Dendritic cell treated with granulocyte-macrophage colony-stimulating factor and Interleukin-4, amounts not matched to agents 40 ng/mL and 50 ng/mL, for 4 days (primary cell): ENCODE measurements around the gene STEAP1.
"Not testable (repeated sequence)": the region's sequence is repeated elsewhere in the genome, so short reads cannot be mapped to it uniquely, and the experiment has no call there.

Experiments used
- H3K27ac Mint-ChIP-seq: one replicate; pipeline ENCODE4 v1.8.0; 2022; ENCODE audit warnings: mild to moderate bottlenecking, mixed read lengths
- H3K27me3 Mint-ChIP-seq: one replicate; pipeline ENCODE4 v1.8.0; 2022; ENCODE audit warnings: mild to moderate bottlenecking, mixed read lengths
- H3K36me3 Mint-ChIP-seq: one replicate; pipeline ENCODE4 v1.8.0; 2022; ENCODE audit warnings: low read depth, mixed read lengths
- H3K4me1 Mint-ChIP-seq: one replicate; pipeline ENCODE4 v1.8.0; 2022; ENCODE audit warnings: low read depth, mixed read lengths
- H3K4me3 Mint-ChIP-seq: one replicate; pipeline ENCODE4 v1.8.0; 2022; ENCODE audit warnings: mild to moderate bottlenecking, moderate library complexity, mixed read lengths
- H3K9me3 Mint-ChIP-seq: one replicate; pipeline ENCODE4 v1.8.0; 2022; ENCODE audit warnings: mixed read lengths
- intact Hi-C: fragments of 100-400 bp; cut with micrococcal nuclease; formaldehyde crosslinking; loops from one replicate; pipeline ENCODE4 v1.15.0; 2022

STEAP1 gene

DNA sequence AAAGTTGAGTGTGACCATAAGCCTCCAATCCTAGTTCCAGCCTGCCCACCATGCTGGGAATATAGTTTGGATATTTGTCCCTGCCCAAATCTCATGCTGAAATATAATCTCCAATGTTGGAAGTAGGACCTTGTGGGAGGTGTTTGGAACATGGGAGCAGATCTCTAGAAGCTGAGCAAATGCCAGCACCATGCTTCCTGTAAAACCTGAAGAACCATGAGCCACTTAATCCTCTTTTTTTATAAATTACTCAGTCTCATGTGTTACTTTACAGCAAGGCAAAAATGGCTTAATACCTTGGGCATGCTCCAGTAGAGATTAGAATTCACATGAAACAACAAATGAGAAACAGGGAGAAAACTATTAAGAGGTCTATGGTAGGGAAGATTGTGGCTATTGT lies 27.2 kb downstream of the STEAP1 start:
- Mint-ChIP-seq H3K4me3 (no peak overlapping the region), H3K36me3 (no peaks in the 10 kb centered on the region), H3K4me1 (peaks cover 13% of the 10 kb centered on the region), H3K9me3 (peaks cover 5% of the 10 kb centered on the region), H3K27ac (no peak overlapping the region), H3K27me3 (no peaks in the 10 kb centered on the region)
- intact Hi-C loops, result no loop called here

- H3K9me3 Mint-ChIP-seq, intact Hi-C loops, H3K4me3 Mint-ChIP-seq, H3K36me3 Mint-ChIP-seq, H3K27me3 Mint-ChIP-seq, H3K27ac Mint-ChIP-seq: not testable (repeated sequence)
- peaks cover 11% of the 10 kb centered on the region for H3K4me1 Mint-ChIP-seq
These were observed 32.0 kb downstream of the STEAP1 start for GRCh38 chr7:90186290-90186689.

- peaks cover 11% of the 10 kb centered on the region for H3K4me1 Mint-ChIP-seq
- H3K36me3 Mint-ChIP-seq, result no peaks in the 10 kb centered on the region
- H3K4me3 Mint-ChIP-seq, result no peak overlapping the region
- H3K27me3 Mint-ChIP-seq, result no peaks in the 10 kb centered on the region
- no peak overlapping the region for H3K27ac Mint-ChIP-seq
- peaks cover 8% of the 10 kb centered on the region for H3K9me3 Mint-ChIP-seq
- intact Hi-C loops, result no loop called here
These were observed 33.3 kb downstream of the STEAP1 start for GRCh38 chr7:90187507-90188050.

DNA sequence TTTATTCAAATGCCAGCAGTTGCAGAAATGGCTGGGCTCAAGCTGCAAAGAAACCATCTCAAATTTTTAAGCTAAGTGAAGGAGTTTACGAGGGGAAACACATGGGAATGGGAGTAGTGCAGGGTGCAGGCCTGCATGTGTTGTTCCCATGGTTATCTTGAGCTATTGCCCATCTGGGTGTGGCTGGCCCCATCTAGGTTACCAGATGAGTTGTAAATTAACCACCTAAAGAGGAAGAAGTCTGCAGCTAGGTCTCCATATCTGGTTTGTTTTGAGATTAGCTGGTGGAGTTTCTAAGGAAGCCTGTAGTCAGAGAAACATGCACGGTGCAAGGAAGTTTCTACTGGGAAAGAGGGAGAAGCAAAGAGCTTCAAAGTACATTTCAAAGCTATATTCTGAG lies 34.0 kb downstream of the STEAP1 start:
- H3K4me1 Mint-ChIP-seq, result peaks cover 11% of the 10 kb centered on the region
- H3K36me3 Mint-ChIP-seq, result no peaks in the 10 kb centered on the region
- H3K27ac Mint-ChIP-seq, result no peak overlapping the region
- no peaks in the 10 kb centered on the region for H3K27me3 Mint-ChIP-seq
- H3K9me3 Mint-ChIP-seq, result peaks cover 8% of the 10 kb centered on the region
- intact Hi-C loops, result no loop called here
- no peak overlapping the region for H3K4me3 Mint-ChIP-seq

DNA sequence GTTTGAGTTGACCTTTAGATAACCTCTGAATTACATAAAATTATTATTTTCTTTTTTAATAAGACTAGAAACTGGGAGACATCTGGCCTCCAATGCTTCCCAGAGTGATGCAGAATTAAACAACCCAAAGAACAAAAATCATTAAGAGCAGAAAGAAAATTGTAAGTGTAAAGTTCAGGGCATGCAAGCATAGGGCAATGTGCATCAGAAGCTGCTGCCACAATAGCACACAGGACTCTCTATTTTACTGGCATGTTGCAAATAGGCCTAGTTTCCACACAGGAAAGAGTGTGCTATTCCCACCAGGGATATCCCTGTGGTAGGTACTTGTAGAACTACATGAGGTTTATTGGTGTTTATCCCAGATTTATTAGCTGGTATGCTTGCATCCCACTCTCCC lies 36.7 kb downstream of the STEAP1 start:
- Mint-ChIP-seq H3K9me3 (peaks cover 8% of the 10 kb centered on the region), H3K27ac (no peak overlapping the region), H3K4me3 (no peak overlapping the region), H3K27me3 (no peaks in the 10 kb centered on the region), H3K4me1 (peaks cover 11% of the 10 kb centered on the region), H3K36me3 (no peaks in the 10 kb centered on the region)
- intact Hi-C loops, result no loop called here

- intact Hi-C loops, result no loop called here
- peaks cover 11% of the 10 kb centered on the region for H3K4me1 Mint-ChIP-seq
- no peak overlapping the region for H3K4me3 Mint-ChIP-seq
- no peaks in the 10 kb centered on the region for H3K27me3 Mint-ChIP-seq
- no peak overlapping the region for H3K27ac Mint-ChIP-seq
- peaks cover 8% of the 10 kb centered on the region for H3K9me3 Mint-ChIP-seq
- no peaks in the 10 kb centered on the region for H3K36me3 Mint-ChIP-seq
These were observed 37.4 kb downstream of the STEAP1 start for GRCh38 chr7:90191648-90192047.

DNA sequence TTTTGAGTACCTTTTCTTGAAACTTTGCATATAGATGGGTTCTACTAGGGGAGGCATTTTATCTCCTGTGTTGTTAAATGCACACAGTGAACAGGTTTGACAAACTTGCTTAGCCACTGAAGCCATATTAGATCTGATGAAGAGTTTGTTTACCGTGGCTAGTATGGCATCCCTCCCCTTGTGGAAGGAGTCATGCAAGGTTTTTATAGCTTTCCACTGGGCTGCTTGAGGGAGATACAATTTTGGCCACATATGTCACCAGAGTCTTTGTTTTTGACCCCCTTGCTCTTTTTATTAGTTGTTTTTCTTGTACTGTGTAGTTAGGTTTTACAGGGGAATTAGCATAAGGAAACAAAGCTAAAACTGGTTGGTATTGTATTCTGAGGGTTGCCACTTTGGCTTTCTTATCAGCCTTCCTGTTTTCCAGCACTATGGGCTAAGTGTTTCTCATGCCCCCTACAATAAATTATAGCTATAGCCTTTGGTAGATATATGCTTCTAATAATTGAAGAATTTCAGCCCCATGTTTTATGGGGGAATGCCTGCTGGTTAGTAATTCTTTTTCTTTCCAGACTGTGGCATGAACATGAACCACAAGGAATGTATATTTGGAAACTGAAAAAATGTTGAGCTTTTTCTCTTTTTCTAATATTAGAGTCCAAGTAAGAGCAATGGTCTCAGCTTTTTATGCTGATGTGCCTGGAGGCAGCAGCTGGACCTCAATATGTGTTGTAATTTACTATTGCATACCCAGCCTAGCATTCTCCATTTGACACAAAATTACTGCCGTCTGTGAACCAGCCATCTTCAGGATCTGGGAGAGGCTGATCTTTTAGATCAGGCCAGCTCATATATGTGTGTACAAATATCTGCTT lies 38.8 kb downstream of the STEAP1 start:
- H3K9me3 Mint-ChIP-seq, result peaks cover 8% of the 10 kb centered on the region
- intact Hi-C loops, result no loop called here
- no peak overlapping the region for H3K27ac Mint-ChIP-seq
- no peaks in the 10 kb centered on the region for H3K27me3 Mint-ChIP-seq
- no peaks in the 10 kb centered on the region for H3K36me3 Mint-ChIP-seq
- no peak overlapping the region for H3K4me3 Mint-ChIP-seq
- peaks cover 5% of the 10 kb centered on the region for H3K4me1 Mint-ChIP-seq

DNA sequence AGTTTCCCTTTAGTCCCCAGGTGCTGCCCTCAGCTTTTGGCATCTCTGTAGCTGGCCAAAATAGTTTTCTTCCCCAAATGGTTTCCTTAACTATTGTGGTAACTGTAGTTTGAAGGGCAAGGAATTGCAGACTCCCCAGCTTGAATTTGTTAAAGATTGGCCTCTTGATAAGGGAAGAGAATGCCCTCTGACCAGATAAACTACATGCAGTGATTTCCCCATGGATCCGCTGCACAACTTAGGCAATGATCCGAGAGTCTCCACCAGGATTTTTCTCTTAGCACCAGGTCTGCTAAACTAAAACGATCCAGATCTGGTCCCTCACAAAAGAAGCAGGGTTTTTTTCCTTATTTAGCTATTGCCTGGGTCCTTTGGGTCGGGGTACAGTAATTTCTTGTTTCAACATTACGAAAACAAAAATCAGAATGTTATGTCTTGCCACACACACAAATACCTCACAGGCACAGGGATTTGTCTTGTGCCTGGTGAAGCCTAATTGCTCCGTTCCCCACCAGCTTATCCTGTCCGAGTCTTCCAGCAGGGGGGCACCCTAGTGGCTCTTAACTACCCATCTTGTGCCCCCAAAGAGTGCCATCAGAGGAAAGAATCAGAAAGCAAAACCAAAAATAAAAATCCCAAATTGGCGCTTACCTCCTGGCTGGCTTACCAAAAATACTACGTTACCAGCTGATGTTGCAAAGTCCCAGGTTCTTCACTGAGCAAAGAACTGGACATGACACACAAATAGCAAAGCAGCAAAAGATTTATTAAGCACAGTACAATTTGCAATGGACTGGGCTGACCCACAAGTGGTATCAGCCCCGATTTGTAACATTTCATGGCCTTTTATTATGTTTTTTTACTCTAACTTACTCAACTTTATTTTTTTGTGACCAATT lies 40.9 kb downstream of the STEAP1 start:
- Mint-ChIP-seq H3K36me3 (no peaks in the 10 kb centered on the region), H3K27ac (no peak overlapping the region), H3K9me3 (peaks cover 8% of the 10 kb centered on the region), H3K4me3 (no peak overlapping the region), H3K4me1 (no peaks in the 10 kb centered on the region), H3K27me3 (no peaks in the 10 kb centered on the region)
- intact Hi-C loops, result no loop called here

GRCh38 chr7:90201500-90202195 lies 47.4 kb downstream of the STEAP1 start:
- Mint-ChIP-seq H3K27me3 (no peaks in the 10 kb centered on the region), H3K4me3 (no peak overlapping the region), H3K27ac (no peak overlapping the region), H3K36me3 (no peaks in the 10 kb centered on the region), H3K9me3 (no peaks in the 10 kb centered on the region), H3K4me1 (no peaks in the 10 kb centered on the region)
- intact Hi-C loops, result no loop called here

DNA sequence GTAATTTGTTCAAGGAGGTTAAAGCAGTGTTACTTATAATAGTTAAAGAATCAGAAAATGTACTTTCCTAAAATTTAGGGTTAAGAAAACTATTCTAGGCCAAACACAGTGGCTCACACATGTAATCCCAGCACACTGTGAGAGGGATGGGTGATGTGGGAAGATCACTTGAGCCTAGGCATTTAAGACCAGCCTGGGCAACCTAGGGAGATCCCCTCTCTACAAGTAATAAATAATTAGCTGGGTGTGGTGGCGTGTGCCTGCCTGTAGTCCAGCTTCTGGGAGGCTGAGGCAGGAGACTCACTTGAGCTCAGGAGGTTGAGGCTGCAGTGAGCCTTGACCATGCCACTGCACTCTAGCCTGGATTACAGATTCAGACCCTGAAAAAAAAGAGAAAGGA lies 53.7 kb downstream of the STEAP1 start:
- intact Hi-C loops, result no loop called here
- no peaks in the 10 kb centered on the region for H3K36me3 Mint-ChIP-seq
- H3K4me1 Mint-ChIP-seq, result peaks cover 12% of the 10 kb centered on the region
- H3K27me3 Mint-ChIP-seq, result peaks cover 30% of the 10 kb centered on the region
- no peaks in the 10 kb centered on the region for H3K9me3 Mint-ChIP-seq
- H3K27ac Mint-ChIP-seq, result no peak overlapping the region
- no peak overlapping the region for H3K4me3 Mint-ChIP-seq

- Mint-ChIP-seq H3K27me3 (peaks cover 30% of the 10 kb centered on the region), H3K4me3 (no peak overlapping the region), H3K9me3 (no peaks in the 10 kb centered on the region), H3K36me3 (no peaks in the 10 kb centered on the region), H3K27ac (no peak overlapping the region), H3K4me1 (peaks cover 12% of the 10 kb centered on the region)
- intact Hi-C loops, result no loop called here
These were observed 55.5 kb downstream of the STEAP1 start for GRCh38 chr7:90209776-90210175.

DNA sequence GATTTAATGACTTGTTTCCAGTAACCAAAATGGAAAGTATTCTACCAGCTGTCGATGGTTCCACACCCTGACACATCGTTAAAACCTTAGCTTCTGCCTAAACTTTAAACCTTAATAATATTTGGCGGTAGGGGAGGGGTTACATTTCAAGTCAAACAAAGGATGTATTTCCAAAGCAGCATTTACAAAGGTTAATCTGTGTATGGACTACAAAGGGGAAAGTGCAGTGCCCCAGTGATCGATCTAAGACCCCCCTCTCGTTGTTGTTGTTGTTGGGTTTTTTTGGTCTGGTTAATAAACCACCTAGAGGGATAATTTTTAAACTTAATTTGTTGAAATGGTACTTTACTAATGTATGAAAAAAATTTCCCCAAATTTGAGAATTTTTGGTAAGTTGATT lies 56.2 kb downstream of the STEAP1 start:
- Mint-ChIP-seq H3K27me3 (peaks cover 30% of the 10 kb centered on the region), H3K4me1 (peaks cover 12% of the 10 kb centered on the region), H3K36me3 (no peaks in the 10 kb centered on the region), H3K9me3 (no peaks in the 10 kb centered on the region), H3K27ac (no peak overlapping the region), H3K4me3 (no peak overlapping the region)
- intact Hi-C loops, result no loop called here

DNA sequence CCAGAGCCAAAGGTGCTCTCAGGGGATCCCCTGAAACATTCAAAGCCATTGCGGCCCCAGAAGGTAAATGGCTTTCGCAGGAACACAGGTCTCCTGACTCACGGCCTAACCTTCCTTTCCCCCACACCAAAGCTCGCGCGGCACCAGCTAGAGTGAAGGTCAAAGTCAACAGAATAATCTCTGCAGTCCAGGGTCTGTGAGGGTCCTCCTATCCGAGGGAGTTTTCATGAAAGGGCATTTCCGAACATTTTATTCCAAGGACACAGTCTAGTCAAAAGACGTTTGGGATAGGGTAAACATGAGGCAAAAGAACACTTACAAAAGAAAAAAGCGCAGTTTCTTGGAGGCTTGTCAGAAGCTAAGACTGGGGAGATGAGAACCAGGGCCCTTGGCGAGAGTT lies 56.7 kb downstream of the STEAP1 start:
- H3K4me1 Mint-ChIP-seq, result peaks cover 12% of the 10 kb centered on the region
- intact Hi-C loops, result no loop called here
- H3K27ac Mint-ChIP-seq, result no peak overlapping the region
- no peaks in the 10 kb centered on the region for H3K9me3 Mint-ChIP-seq
- peaks cover 30% of the 10 kb centered on the region for H3K27me3 Mint-ChIP-seq
- H3K4me3 Mint-ChIP-seq, result no peak overlapping the region
- H3K36me3 Mint-ChIP-seq, result no peaks in the 10 kb centered on the region
